Stimulated activated CD8-positive, alpha-beta memory T cell treated with anti-CD3 and anti-CD28 coated beads, Interleukin-4, amount 100 ng/mL, for 4 hours (primary cell): ENCODE measurements around the gene EFCAB8.

Experiments used
- DNase-seq, 2 donors: peaks; one replicate each; pipeline ENCODE4 v3.0.0-alpha.2; 2020; ENCODE audit warnings: low read depth in 2 of 2, low spot score in 1 of 2

EFCAB8 gene

DNA sequence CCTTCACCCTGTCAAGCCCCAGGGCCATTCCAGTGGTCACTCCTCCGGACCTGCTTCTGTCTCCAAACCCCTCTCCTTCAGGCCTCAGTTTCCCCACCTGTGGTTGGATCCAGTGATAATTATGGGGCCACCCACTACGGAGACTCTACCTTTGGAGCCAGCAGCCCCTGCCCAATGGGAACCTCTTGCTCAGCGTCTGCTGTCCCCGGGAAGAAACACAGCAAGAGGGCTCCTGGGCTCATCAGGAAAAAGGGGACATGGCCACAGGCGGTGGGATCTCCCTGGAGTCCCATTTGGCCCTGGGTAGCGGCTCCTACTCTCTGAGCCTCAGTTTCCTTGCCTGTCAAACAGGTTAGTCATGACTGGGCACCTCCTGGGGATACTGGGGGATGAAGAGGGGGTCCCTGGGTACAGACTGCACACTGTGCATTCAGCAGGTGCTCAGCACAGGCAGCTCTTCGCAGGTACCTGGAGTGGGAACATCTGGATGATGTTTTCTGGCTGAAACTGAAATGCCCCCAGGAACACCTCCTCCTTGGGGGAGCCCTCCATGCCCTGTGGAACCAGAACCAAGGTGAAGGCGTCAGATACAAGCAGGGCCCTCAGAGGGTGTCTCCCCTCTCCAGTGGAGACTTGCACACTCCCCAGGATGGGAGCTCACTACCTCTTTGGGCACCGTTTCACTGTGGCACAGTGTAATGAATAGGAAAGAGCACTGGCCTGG lies 126.1 kb downstream of the EFCAB8 start:
- no peak for DNase-seq

DNA sequence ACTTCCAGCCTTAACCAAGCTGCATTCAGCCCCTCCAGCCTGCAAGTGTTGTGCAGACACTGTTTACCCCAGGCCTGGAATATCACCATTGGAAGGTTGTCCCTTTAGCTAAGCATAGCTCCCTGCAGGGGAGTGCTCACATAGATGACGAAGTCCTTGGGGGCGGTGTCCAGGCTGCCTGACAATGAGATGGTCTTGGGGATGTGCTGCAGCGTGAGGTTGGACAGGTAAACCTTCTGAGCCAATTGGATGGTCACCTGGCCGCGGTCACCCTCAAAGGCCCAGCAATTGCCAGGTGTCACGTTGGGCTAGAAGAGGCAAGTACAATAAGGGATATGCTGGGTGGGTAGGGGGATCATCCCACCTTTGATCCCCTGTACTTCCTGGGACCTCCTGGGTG lies 126.9 kb downstream of the EFCAB8 start:
- no peak for DNase-seq

DNA sequence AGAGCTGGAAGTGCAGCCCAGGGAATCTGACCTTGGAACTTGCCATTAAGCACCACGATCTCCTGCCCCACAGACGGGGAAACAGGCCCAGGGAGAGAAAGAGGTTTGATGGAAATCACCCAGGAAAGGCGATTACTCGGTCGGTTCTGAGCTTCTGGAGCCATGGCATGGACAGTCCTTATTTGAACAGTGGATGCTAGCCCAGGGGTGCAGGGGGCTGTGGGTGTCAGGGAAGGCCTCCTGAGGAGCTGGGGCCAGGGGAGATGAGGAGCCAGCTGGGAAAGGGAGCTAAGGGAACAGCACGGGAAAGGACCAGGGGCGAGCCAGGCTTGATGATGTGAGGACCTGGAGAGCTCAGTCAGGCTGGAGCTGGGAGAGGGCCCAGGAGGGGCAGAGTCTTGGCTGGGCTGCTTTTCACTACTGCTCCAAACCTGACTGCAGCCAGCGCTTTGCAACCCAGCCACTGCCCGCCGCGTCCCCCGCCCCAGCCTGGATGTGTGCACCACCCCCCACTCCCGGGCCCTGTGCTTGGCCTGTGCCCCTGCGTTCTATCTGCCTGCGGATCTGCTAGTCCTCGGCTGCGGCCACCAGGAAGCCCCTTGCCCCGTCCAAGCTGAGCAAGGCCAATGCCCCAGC lies 127.7 kb downstream of the EFCAB8 start:
- DNase-seq = no peak

DNA sequence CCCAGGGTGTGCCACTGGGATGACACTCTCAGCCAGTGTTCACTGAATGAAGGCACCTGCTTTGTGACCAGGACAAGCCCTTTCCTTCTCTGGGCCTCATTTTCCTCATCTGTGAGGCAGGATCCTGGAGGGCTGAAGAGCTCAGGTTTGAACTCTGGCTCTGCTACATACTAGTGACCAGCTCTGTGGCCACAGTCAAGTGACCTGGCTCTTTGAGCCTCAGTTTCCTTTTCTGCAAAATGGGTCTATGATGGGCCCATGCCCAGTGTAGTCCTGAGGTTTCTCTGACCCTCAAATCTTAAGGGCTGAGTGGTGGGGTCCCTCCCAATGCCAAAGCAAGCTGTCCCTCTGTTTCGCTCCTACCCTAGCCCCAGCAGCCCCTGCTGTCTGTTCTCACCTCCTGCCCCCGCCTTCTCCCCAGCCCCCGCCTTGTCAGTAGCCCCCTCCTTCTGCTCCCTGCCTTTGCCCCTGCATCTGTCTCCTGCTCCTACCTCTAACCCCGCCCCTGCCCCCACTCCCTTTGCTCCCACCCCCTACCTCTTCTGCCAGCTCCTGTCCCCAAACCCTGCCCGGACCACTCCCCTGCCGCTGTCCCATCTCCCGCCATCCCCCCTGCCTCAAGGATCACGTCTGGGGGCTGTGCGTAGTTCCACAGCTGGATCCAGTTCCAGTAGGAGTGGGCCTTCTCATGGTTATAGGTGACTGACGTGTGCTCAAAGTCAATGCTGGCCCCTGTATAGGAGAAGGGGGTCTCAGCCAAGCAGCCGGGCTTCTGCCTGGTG lies 128.5 kb downstream of the EFCAB8 start:
- no peak for DNase-seq

DNA sequence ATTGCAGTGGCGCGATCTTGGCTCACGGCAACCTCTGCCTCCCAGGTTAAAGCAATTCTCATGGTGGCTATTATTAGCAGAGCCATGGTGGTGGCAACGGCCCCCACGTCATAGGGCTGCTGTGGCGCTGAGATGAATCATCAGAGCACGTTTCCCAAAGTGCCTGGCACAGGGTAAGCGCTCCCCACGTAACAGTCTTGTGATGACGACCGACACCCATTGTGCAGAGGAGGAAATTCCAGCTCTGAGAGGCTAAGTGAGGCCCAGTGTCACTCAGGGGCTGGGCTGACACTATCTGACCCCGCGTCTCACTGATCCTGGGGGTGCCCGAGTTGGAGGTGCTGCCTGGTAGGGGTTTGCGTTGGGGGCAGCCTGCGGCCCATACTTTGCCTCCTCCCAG lies 129.3 kb downstream of the EFCAB8 start:
- no peak for DNase-seq

DNA sequence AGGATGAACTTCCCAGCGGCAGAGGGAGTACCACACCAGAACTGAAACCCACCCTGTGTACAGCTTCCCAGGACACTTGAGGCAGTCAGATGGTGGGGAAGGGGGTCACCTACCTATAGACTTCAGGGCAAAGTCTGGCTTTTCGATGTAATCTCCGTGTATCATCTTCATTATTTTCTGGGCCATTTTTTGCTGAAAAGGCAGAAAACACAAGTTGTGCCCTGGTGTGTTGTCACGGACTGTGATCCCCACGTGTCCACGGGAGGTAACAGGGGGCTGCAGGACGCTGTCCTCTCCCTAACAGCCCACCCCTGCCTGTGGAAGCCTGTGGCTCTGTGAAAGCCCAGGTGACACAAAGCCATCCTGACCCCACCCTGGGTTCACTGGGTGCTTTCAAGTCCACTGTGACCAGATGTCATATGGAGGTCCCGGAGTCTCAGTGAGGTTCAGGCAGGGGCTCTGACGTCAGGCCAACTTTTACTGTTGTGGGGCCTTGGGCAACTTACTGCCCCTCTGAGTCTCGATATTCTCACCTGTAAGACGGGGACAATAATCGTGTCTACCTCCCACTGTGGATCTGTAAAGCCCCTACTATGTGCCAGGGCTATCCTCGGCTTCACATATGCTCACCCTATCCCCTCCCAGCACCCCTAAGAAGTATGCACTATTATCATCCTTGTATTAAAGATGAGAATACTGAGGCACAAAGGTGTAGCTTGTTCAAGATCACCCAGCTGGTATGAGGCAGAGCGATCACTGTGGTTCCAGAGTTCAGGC lies 131.0 kb downstream of the EFCAB8 start:
- DNase-seq = no peak

DNA sequence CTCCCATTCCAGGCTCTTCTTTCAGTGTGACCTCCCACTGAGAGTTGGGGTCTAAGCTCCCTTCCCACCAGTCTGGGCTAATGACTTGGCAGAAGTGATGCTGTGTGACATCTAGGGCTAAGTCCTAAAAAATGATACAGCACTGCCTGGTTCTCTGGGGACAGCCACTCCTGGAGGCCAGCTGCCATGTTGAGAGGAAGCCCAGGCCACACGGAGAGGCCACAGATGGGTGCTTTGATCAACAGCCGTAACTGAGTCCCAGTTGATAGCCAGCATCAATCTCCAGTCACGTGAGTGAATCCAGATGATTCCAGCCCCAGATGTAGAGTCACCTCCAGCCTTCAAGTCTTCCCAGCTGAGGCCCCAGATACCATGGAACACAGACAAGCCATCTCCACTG lies 131.7 kb downstream of the EFCAB8 start:
- no peak for DNase-seq

DNA sequence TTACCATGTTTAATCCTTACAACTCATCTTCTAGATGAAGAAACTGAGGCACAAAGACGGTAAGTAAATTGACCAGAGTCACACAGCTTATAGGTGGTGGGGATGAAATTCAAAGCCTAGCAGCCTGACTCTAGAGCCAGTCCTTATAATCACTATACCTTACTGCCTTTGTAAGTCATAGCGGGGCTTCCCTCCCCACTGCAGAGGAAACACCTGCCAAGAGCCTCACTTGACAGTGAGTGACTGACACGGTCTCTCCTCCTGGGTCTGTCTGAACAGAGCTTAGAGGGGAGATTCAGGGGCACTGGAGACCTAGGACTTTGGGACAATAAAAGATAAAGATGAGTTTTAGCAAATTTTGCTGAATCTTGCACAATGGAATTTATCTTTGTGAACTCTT lies 132.7 kb downstream of the EFCAB8 start:
- DNase-seq = no peak

DNA sequence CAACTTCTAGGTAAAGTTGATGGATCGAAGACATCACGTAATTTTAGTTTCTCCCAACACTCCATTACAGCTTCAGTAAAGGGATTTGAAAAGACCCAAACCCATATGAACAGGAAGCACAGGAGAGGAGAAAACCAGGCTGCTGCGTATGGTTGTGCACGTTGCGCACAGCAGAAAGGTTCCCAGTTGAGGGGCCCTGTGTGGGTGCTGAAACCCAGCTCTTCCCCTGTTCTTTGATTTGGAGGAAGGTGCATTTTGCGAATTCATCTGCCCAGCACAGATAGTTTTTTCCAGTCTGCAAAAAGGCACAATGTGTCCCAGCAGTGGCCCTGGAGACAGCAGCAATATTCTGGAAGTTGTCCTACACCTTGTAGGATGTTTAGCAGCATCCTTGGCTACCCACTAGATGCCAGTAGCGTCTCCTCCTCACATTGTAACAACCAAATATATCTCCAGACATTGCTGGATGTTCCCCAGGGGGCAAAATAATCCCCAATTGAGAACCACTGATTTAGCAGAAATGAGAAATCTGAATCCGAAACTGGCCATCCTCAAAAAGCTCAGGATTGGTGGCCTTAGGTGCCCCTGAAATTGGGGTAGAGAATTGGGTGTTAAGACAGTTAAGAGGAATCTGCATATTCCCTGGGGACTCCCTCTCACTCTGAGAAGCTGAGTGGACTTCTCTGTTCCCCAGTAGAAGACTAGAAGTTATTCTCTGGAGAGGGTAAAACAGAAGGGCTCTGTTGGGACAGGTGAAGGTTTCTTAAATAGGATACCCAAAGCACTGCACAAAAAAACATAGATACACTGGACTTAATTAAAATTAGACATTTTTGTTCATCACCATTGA lies 133.3 kb downstream of the EFCAB8 start:
- DNase-seq = no peak

DNA sequence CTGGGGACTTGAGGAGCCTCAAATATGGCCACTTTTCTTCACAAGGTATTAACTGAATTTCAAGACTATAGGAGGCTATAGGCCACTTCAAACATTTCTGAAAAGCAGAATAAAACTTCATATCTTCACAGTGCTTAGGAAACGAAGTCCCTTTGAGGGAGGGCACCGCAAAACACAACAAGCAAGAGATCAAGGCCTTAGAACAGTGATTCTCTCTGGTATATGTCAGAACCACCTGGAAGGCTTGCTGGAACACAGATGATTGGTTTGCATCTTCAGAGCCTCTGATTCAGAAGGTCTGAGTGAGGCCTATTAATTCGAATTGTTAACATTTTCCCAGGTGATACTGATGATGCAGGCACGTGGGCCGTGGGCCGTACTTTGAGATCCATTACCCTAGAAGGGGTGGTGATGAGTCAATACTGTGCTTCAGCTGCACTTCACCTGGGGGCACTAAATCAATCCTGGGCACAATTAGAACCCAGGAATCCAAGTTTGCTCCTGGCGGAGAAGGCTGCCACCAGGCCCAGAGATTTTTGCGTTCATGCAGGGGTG lies 134.8 kb downstream of the EFCAB8 start:
- no peak for DNase-seq

DNA sequence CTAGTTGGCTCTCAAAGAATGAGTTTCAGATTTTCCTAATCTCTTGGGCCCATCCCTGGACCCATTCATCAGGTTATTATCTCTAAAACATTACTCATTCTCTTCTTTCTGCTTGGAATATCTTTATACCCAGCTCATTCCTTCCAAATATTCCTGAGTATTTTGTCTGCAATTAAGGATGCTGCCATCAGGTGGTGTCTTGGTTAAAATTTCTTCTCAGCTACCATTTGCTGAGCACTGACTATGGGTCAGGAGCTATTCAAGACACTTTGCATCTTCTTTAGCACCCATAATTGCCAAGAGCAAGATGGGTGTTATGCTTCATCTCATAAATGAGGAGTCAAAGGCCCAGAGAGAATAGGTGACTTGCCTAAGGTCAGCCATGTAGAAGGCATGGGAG lies 137.1 kb downstream of the EFCAB8 start:
- no peak for DNase-seq

DNA sequence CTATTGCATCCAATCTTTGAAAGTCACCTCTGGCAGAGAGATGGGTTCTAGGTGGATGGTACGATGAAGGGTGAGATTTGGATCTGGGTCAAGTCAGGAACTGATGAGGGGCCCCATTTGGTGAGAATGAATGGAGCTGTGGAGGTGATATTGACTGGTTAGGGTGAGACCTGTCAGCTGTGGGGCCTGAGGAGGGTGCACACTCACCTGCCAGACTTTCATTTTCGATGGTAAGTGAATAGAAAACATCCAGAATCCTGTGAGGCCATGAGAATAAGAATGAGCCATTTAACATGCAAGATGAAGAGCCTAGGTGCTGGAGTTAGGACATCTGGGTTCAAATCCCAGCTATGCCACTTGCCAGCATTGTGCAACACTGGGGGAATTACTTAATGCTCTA lies 138.7 kb downstream of the EFCAB8 start:
- DNase-seq = no peak

DNA sequence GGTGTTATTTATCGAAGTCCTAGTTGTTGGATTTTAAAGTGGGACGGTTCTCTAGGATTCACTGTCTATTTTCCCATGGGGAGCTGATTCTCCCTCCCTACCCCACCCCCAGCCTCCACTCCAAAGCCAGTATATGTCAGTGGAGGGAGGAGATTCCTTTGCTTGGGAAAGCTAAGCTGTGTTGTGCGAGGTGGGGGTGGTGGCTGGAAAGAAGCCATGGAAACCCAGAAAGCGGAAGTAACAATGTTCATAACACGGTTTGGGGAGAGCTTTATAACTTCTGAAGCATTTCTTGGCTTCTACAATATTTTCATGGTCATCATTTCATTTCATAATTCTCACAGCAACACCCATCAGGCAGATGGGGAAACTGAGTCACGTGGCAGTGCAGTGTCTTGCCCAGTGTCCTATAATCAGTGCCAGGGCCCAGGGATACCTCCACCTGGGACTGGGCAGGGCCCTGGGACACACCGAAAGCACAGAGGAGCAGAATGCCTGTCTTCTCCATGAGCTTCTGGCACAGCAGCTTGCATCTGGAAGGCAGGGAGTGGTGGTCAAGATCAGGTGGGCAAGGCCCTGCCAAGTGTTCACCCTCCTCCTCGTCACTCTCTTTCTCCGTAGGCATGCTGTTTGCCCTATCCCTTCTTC lies 141.0 kb downstream of the EFCAB8 start:
- no peak for DNase-seq

DNA sequence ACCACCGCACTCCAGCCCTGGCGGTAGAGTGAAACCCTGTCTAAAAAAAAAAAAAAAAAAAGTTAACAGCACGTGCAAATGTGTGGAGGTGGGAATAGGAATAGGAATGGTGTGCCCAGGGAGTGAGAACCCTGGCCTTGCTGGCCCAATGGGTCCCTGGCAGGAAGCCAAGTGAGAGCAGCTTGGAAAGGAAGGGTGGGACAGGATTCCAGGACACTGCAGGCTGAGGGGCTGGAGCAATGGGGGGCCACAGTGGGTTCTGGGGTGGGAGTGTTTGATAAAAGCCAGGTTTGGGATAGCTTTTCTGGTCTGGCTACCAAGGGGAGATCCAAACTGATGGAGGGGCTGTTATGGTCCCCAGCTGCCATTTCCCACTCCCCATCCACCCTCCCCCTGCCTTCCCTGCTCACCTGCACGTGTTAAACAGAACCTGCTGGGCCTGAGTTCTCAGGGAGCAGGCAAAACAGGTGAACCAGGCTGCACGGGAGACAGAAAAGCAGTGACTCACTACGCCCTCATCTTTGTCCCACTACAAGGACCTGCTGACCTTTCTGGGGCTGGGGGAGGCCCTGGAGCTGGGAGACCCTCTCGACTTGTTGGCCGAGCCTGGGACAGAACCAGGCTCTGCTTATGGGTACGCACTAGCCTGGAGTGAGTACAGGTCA lies 142.2 kb downstream of the EFCAB8 start:
- DNase-seq = no peak

DNA sequence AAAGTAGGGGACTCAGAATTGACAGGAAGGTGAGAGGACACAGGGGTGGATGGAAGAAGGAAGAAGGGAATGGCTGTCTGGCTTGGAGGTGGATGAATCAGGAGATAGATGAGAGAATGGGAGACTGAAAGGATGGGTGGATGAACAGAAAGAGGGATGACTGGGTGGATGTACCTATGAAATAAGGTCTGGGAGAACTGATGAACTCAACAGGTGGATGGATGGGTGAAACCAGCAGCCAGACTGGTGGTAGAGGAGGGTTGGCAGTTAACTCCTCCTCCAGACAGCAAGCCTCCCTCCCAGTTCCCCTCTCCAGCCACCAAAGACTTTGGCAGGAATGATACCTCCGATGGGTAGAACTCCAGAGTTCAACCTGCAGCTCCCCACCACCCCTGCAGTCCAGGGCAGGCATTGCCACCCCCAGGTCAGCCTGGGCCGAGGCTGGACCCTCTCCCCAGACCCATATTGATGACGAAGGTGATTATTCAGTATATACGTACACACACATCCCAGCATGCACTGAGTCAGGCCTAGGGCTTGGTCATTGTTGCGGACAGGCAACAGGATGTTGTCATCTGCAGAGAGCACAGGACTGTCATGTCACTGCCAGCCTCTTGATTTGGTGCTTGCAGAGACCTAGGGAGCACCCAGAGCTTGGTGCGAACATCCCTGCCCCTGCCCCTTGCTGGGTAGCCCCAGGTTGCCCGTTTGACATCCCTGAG lies 143.5 kb downstream of the EFCAB8 start:
- no peak for DNase-seq

DNA sequence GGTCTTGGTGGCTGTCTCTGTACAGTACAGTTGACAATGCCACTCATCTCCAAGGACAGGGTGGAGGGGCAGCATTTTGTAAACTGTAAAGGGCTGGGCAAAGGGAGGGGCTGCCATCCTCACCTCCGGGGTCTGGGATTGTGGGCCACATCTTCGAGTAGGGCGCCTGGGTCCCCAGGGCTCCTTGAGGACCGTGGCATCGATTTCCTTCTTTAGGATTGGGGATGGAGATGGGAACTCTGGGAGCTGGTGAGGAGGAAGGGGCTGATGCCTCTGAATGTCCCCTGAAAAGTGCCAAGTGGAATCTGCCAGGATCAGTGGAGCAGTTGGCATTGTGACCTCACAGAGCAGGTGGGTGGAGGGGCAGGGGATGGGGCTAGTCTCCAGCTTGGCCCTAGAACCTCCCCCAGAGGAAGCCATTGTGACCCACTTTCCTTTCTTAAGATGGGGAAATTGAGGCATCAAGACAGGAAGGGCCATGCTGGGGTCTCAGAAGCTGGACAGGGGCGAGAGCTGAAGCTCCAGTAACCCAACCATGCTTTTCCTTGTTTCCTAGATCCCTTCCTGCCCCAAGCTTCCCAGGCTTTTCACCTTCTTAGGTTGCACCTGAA lies 145.5 kb downstream of the EFCAB8 start, which contains the start of gene SUN5:
Gene SUN5, minus strand, starts transcription at position 293 of the 611 bp plus-strand sequence. Its CDS starts 93 bp downstream, at position 200.
- DNase-seq = no peak

DNA sequence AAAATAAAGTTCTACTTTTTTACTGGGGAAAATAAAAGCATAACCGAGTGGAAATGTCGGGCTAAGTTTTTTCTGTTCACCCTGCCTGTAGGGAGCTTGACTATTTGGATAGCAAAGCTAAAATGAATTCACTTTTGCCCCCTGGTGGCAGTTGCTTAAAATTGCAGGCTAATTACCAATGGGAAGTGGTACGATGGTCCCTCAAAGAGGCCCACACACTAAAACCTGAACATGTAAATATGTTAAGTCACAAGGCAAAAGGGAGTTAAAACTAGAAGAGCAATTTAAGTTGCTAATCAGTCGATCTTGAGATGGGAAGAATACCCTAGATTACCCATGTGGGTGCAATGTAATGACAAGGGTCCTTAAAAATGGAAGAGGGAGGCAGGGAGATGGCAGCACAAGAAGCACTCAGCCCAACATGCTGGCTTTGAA lies 146.4 kb downstream of the EFCAB8 start:
- no peak for DNase-seq
